GM12872 (cell line): ENCODE data around the gene PFDN4.

Experiments
- CTCF ChIP-seq: IDR thresholded peaks from 3 replicates; pipeline ENCODE4 v1.5.1; 2011; ENCODE audit warnings: low read depth, mild to moderate bottlenecking, low read length, moderate library complexity; ENCODE audit not compliant: insufficient read depth

Gene PFDN4

GRCh38 chr20:54207743-54208547 is at the start of gene PFDN4:
Gene PFDN4 (plus strand): TSS chr20:54208087. CDS start chr20:54208101, 14 bp downstream.
- TF ChIP-seq CTCF: peak; percentile 83

- TF ChIP-seq CTCF: no peak
Measured at GRCh38 chr20:54158226-54158625, 49.7 kb upstream of the PFDN4 start.

GRCh38 chr20:54158856-54159418 is 49.0 kb upstream of the PFDN4 start:
- no peak for TF ChIP-seq CTCF

- TF ChIP-seq CTCF: no peak
Measured at GRCh38 chr20:54160065-54161007, 47.6 kb upstream of the PFDN4 start.

GRCh38 chr20:54161008-54161820 is 46.7 kb upstream of the PFDN4 start:
- TF ChIP-seq CTCF: no peak

- no peak for TF ChIP-seq CTCF
Measured at GRCh38 chr20:54161821-54162149, 46.1 kb upstream of the PFDN4 start.
